ENCODE measurements around the gene F10. TPM values are rescaled to one million over a fixed set of nuclear protein-coding genes. Genes with fewer than 3 reads are reported as not detected.
"Not testable (repeated sequence)": the region's sequence is repeated elsewhere in the genome, so short reads cannot be mapped to it uniquely, and the experiment has no call there.

F10 gene
- total RNA-seq, 2 donors from 2014 or later = 25.5 to 31.5 TPM

DNA sequence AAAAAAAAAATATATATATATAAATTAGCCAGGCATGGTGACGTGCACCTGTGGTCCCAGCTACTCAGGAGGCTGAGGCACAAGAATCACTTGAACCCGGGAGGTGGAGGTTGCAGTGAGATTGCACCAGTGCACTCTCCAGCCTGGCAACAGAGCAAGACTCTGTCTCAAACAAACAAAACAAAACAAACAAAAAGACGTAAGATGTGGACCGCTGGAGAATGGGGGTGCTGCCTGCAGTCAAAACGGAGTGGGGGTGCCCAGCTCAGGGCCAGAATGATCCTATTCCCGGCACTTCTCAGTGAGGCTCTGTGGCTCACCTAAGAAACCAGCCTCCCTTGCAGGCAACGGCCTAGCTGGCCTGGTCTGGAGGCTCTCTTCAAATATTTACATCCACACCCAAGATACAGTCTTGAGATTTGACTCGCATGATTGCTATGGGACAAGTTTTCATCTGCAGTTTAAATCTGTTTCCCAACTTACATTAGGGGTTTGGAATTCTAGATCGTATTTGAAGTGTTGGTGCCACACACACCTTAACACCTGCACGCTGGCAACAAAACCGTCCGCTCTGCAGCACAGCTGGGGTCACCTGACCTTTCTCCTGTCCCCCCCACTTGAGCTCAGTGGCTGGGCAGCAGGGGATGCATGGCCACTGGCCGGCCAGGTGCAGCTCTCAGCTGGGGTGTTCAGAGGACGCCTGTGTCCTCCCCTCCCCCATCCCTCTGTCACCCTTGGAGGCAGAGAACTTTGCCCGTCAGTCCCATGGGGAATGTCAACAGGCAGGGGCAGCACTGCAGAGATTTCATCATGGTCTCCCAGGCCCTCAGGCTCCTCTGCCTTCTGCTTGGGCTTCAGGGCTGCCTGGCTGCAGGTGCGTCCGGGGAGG, 17.3 kb upstream of the F10 start, which contains the start of gene F7:
TSS of gene F7 (plus strand) at position 760 of the 889 bp plus-strand sequence. CDS start at position 811, 51 bp downstream.
- peaks cover 0 to 5% of the 10 kb centered on the region in 2 donors for H3K4me1 ChIP-seq (ENCODE audit: control insufficient read depth in 1 of 2, low read depth in 2 of 2)
- TF ChIP-seq, protein P1, sequence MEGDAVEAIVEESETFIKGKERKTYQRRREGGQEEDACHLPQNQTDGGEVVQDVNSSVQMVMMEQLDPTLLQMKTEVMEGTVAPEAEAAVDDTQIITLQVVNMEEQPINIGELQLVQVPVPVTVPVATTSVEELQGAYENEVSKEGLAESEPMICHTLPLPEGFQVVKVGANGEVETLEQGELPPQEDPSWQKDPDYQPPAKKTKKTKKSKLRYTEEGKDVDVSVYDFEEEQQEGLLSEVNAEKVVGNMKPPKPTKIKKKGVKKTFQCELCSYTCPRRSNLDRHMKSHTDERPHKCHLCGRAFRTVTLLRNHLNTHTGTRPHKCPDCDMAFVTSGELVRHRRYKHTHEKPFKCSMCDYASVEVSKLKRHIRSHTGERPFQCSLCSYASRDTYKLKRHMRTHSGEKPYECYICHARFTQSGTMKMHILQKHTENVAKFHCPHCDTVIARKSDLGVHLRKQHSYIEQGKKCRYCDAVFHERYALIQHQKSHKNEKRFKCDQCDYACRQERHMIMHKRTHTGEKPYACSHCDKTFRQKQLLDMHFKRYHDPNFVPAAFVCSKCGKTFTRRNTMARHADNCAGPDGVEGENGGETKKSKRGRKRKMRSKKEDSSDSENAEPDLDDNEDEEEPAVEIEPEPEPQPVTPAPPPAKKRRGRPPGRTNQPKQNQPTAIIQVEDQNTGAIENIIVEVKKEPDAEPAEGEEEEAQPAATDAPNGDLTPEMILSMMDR (IDR thresholded peaks at IDR 0.05) = no peak
- no peak for ATAC-seq (ENCODE audit: insufficient number of reproducible peaks, low FRiP score, low read depth)
- H3K36me3 ChIP-seq = no peaks in the 10 kb centered on the region
- H3K27ac ChIP-seq = no peak within 1 kb of the TSS
- no peaks in the 10 kb centered on the region for H3K9me3 ChIP-seq
- DNase-seq (ENCODE audit: low spot score) = no peak
- no peak within 1 kb of the TSS for H3K4me3 ChIP-seq
- H3K27me3 ChIP-seq (replicated peaks; ENCODE audit: insufficient read depth) = no peaks in the 10 kb centered on the region

DNA sequence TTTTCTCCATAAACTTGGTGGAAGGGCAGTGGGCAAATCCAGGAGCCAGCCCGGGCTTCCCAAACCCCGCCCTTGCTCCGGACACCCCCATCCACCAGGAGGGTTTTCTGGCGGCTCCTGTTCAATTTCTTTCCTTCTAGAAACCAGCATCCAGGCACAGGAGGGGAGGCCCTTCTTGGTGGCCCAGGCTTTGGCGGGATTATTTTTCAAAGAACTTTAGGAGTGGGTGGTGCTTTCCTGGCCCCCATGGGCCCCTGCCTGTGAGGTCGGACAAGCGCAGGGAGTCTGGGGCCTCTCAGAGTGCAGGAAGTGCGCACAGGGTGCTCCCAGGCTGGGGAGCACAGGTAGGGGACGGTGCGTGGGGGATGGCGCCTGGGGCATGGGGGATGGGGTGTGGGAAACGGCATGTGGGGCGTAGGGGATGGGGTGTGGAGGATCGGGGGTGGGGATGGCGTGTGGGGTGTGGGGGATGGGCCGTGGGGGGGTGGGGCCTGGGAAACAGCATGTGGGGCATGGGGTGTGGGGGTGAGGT, 16.6 kb upstream of the F10 start:
- H3K4me1 ChIP-seq (ENCODE audit: control insufficient read depth in 1 of 2, low read depth in 2 of 2) = peaks cover 0 to 12% of the 10 kb centered on the region in 2 donors
- peaks cover 1% of the 10 kb centered on the region for H3K27me3 ChIP-seq (replicated peaks; ENCODE audit: insufficient read depth)
- TF ChIP-seq, protein P1 (IDR thresholded peaks at IDR 0.05) = no peak
- no peaks in the 10 kb centered on the region for H3K9me3 ChIP-seq
- no peak overlapping the region for H3K4me3 ChIP-seq
- ATAC-seq (ENCODE audit: insufficient number of reproducible peaks, low FRiP score, low read depth) (no peak), DNase-seq (ENCODE audit: low spot score) (no peak)
- no peak overlapping the region for H3K27ac ChIP-seq
- H3K36me3 ChIP-seq = no peaks in the 10 kb centered on the region

DNA sequence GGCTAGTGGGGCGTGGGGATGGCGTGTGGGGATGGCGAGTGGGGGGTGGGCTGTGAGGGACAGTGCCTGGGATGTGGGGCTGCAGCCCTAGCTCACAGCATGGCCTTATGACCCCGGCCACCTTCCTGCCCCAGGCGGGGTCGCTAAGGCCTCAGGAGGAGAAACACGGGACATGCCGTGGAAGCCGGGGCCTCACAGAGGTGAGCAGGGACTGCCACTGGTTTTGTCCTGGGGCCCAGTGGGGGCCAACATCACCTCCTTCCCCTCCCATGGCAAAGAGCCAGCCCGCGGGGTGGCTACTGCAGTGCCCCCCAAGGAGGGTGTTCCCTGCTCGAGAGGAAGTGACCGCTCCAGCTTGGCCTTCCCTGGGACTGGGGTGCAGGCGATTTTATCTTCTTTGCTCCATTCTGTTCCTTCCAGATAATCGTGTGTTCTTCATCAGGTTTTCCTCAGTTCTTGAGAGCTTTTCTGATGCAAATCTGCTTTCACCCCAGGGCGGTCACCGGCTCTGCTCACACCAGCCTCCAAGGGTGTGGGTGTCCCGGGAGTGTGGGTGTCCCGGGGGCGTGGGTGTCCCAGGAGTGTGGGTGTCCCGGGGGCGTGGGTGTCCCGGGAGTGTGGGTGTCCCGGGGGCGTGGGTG, 15.8 kb upstream of the F10 start:
- no peak for ATAC-seq (ENCODE audit: insufficient number of reproducible peaks, low FRiP score, low read depth)
- no peak for DNase-seq (ENCODE audit: low spot score)
- Histone ChIP-seq H3K27me3 (replicated peaks; ENCODE audit: insufficient read depth) (peaks cover 3% of the 10 kb centered on the region), H3K36me3 (no peaks in the 10 kb centered on the region), H3K27ac (no peak overlapping the region), H3K4me1 (ENCODE audit: control insufficient read depth in 1 of 2, low read depth in 2 of 2) (peaks cover 0 to 14% of the 10 kb centered on the region in 2 donors), H3K4me3 (no peak overlapping the region), H3K9me3 (no peaks in the 10 kb centered on the region)
- TF ChIP-seq, protein P1 (IDR thresholded peaks at IDR 0.05) = no peak

DNA sequence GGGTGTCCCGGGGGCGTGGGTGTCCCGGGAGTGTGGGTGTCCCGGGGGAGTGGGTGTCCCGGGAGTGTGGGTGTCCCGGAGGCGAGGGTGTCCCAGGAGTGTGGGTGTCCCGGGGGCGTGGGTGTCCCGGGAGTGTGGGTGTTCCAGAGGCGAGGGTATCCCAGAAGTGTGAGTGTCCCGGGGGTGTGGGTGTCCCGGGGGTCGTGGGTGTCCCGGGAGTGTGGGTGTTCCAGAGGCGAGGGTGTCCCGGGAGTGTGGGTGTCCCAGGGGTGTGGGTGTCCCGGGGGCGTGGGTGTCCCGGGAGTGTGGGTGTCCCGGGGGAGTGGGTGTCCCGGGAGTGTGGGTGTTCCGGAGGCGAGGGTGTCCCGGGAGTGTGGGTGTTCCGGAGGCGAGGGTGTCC, 14.1 kb upstream of the F10 start:
- H3K36me3 ChIP-seq; H3K27me3 ChIP-seq (replicated peaks; ENCODE audit: insufficient read depth); H3K27ac ChIP-seq; ATAC-seq (ENCODE audit: insufficient number of reproducible peaks, low FRiP score, low read depth); H3K9me3 ChIP-seq; DNase-seq (ENCODE audit: low spot score); H3K4me3 ChIP-seq: not testable (repeated sequence)
- peaks cover 0 to 14% of the 10 kb centered on the region in 2 donors for H3K4me1 ChIP-seq (ENCODE audit: control insufficient read depth in 1 of 2, low read depth in 2 of 2)

DNA sequence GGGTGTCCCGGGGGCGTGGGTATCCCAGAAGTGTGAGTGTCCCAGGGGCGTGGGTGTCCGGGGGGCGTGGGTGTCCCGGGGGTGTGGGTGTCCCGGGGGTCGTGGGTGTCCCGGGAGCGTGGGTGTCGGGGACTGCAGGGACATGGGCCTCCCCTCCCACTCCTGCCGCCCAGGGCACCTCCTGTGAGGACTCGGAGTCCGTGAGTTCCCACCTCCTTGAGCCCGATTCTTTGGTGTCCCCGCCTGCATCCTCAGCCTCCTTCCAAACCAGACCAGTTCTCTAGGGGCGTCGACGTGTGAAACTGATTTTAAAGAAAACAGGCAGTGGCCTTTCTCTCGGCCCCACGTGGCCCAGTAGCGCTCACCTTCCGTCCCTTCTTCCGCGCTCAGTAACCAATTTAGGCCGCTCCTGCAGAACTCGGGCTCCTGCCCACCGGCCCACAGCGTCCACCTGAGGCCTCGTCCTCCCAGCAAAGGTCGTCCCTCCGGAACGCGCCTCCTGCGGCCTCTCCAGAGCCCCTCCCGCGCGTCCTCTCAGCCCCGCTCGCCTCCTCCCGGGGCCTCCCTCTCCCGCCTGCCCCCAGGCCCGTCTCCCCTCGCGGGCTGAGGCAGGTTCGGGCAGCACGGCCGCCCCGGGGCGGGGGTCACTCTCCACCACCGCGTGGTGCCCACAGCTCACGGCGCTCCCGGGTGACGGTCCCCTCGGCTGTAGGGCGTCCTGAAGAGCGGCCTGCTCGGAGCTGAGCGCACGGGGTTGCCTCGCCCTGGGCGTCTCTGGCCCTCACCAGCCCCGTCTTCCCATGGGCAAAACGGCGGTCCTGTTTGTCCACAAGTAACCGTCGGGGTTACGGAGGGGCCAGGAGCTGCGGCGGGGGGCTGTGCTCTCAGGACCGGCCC, 13.2 kb upstream of the F10 start:
- H3K36me3 ChIP-seq = no peaks in the 10 kb centered on the region
- H3K9me3 ChIP-seq = no peaks in the 10 kb centered on the region
- DNase-seq (ENCODE audit: low spot score) = no peak
- peaks cover 3% of the 10 kb centered on the region for H3K27me3 ChIP-seq (replicated peaks; ENCODE audit: insufficient read depth)
- no peak overlapping the region for H3K27ac ChIP-seq
- ATAC-seq (ENCODE audit: insufficient number of reproducible peaks, low FRiP score, low read depth) = no peak
- peaks cover 0 to 14% of the 10 kb centered on the region in 2 donors for H3K4me1 ChIP-seq (ENCODE audit: control insufficient read depth in 1 of 2, low read depth in 2 of 2)
- H3K4me3 ChIP-seq = peak overlapping the region; percentile 69
- TF ChIP-seq, protein P1 (IDR thresholded peaks at IDR 0.05) = no peak

Measured in thoracic aorta (tissue), 2 donors.